K562 (cell line): ENCODE data around the gene ETFBKMT. TPM values are rescaled to one million over a fixed set of nuclear protein-coding genes. Genes with fewer than 3 reads are reported as not detected.

Source experiments
- SMAD4 ChIP-seq: fragments of 250-450 bp; sonication (Bioruptor Pico); conservative IDR thresholded peaks from 2 replicates; pipeline ENCODE4 v1.8.0; 2021; ENCODE audit warnings: inconsistent platforms, mild to moderate bottlenecking, moderate library complexity
- polyA plus RNA-seq, 8 experiments: library from polyadenylated mRNA; depleted of rRNA in 4 of 8; stranded (reverse) in 5 of 8; unstranded in 3 of 8; fragments of >200 nt; fragmentation: Nextera tagmentation in 2 of 8; fragmentation: Illumina TruSeq in 1 of 8; extraction: Ambion mirVana in 2 of 8; extraction: Trizol in 1 of 8; gene quantifications; 2 replicates each; pipeline versions ENCODE4 v1.2.1 to v1.2.3, GENCODE V29; 2011 to 2014; ENCODE audit warnings: inconsistent platforms in 1 of 8, missing spikeins in 1 of 8
- total RNA-seq, 7 experiments: library from RNA; depleted of rRNA in 6 of 7; stranded (reverse); fragments of >200 nt in 6 of 7; fragmentation: Illumina TruSeq in 2 of 7; extraction: Trizol in 2 of 7; gene quantifications; 2 replicates each; pipeline versions ENCODE4 v1.2.1 to v1.2.3, GENCODE V29; 2011 to 2021; ENCODE audit warnings: low replicate concordance in 1 of 7
- TF ChIP-seq, protein P1 (sequence below): fragments of 450-650 bp; IDR thresholded peaks from 2 replicates; pipeline ENCODE4 v1.6.1; 2016; ENCODE audit warnings: mild to moderate bottlenecking, moderate library complexity

The ETFBKMT gene
- total and polyA plus RNA-seq, 9 of the 15 experiments (the other 6 are each of a cell fraction or from before 2014, with no cell fraction given) = 0.18 to 1.7 (median 0.96) TPM

DNA sequence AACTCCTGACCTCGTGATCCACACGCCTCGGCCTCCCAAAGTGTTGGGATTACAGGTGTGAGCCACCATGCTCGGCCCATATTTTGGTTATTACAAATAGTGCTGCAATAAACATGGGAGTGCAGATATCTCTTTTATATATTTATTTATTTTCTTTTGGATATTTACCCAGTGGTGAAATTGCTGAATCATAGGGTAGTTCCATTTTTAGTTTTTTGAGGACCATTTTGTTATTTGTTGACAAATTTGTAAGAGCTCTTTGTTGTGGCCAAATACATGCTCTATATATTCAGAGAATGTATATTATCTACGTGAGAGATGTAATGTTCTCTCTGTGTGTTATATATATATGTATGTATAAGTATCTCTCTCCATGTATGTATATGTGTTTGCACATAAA, 53.4 kb downstream of the ETFBKMT start (continued):
- TF ChIP-seq, protein P1, sequence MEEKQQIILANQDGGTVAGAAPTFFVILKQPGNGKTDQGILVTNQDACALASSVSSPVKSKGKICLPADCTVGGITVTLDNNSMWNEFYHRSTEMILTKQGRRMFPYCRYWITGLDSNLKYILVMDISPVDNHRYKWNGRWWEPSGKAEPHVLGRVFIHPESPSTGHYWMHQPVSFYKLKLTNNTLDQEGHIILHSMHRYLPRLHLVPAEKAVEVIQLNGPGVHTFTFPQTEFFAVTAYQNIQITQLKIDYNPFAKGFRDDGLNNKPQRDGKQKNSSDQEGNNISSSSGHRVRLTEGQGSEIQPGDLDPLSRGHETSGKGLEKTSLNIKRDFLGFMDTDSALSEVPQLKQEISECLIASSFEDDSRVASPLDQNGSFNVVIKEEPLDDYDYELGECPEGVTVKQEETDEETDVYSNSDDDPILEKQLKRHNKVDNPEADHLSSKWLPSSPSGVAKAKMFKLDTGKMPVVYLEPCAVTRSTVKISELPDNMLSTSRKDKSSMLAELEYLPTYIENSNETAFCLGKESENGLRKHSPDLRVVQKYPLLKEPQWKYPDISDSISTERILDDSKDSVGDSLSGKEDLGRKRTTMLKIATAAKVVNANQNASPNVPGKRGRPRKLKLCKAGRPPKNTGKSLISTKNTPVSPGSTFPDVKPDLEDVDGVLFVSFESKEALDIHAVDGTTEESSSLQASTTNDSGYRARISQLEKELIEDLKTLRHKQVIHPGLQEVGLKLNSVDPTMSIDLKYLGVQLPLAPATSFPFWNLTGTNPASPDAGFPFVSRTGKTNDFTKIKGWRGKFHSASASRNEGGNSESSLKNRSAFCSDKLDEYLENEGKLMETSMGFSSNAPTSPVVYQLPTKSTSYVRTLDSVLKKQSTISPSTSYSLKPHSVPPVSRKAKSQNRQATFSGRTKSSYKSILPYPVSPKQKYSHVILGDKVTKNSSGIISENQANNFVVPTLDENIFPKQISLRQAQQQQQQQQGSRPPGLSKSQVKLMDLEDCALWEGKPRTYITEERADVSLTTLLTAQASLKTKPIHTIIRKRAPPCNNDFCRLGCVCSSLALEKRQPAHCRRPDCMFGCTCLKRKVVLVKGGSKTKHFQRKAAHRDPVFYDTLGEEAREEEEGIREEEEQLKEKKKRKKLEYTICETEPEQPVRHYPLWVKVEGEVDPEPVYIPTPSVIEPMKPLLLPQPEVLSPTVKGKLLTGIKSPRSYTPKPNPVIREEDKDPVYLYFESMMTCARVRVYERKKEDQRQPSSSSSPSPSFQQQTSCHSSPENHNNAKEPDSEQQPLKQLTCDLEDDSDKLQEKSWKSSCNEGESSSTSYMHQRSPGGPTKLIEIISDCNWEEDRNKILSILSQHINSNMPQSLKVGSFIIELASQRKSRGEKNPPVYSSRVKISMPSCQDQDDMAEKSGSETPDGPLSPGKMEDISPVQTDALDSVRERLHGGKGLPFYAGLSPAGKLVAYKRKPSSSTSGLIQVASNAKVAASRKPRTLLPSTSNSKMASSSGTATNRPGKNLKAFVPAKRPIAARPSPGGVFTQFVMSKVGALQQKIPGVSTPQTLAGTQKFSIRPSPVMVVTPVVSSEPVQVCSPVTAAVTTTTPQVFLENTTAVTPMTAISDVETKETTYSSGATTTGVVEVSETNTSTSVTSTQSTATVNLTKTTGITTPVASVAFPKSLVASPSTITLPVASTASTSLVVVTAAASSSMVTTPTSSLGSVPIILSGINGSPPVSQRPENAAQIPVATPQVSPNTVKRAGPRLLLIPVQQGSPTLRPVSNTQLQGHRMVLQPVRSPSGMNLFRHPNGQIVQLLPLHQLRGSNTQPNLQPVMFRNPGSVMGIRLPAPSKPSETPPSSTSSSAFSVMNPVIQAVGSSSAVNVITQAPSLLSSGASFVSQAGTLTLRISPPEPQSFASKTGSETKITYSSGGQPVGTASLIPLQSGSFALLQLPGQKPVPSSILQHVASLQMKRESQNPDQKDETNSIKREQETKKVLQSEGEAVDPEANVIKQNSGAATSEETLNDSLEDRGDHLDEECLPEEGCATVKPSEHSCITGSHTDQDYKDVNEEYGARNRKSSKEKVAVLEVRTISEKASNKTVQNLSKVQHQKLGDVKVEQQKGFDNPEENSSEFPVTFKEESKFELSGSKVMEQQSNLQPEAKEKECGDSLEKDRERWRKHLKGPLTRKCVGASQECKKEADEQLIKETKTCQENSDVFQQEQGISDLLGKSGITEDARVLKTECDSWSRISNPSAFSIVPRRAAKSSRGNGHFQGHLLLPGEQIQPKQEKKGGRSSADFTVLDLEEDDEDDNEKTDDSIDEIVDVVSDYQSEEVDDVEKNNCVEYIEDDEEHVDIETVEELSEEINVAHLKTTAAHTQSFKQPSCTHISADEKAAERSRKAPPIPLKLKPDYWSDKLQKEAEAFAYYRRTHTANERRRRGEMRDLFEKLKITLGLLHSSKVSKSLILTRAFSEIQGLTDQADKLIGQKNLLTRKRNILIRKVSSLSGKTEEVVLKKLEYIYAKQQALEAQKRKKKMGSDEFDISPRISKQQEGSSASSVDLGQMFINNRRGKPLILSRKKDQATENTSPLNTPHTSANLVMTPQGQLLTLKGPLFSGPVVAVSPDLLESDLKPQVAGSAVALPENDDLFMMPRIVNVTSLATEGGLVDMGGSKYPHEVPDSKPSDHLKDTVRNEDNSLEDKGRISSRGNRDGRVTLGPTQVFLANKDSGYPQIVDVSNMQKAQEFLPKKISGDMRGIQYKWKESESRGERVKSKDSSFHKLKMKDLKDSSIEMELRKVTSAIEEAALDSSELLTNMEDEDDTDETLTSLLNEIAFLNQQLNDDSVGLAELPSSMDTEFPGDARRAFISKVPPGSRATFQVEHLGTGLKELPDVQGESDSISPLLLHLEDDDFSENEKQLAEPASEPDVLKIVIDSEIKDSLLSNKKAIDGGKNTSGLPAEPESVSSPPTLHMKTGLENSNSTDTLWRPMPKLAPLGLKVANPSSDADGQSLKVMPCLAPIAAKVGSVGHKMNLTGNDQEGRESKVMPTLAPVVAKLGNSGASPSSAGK = no peak
- no peak for TF ChIP-seq SMAD4
